GM21447 (cell line): Measurements from ENCODE around the gene MOSPD3.

ENCODE experiments used
- ATAC-seq: cut with Tn5 transposase; IDR thresholded peaks from one replicate; pipeline ENCODE4 v1.9.1; 2021; ENCODE audit not compliant: unreplicated experiment

The MOSPD3 gene

DNA sequence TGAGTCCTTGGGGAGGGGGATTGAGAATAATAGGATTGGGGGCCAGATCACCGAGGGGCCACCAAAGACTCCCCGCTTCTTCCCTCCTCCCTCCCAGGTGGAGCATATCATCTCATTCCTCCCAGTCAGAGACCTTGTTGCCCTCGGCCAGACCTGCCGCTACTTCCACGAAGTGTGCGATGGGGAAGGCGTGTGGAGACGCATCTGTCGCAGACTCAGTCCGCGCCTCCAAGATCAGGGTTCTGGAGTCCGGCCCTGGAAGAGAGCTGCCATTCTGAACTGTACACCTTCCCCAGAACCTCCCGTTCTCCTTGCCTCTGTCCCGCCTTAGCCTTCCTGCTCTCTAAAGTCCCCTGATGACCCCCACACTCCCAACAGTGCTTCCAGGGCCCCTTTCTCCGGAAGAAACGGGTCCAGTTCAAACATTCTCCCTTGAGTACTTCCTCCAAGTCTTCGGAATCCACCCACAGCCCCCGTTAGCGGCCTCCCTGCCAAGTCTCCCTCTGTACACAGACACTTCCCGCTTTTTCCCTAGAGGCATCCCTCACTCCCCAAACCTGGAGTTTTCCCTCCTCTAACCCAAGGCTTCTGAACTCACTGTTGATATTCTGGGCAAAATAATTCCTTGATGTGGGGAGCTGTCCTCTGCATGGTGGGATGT lies 22.1 kb upstream of the MOSPD3 start:
- ATAC-seq: no peak

GRCh38 chr7:100591596-100591995 lies 20.7 kb upstream of the MOSPD3 start:
- ATAC-seq: no peak

DNA sequence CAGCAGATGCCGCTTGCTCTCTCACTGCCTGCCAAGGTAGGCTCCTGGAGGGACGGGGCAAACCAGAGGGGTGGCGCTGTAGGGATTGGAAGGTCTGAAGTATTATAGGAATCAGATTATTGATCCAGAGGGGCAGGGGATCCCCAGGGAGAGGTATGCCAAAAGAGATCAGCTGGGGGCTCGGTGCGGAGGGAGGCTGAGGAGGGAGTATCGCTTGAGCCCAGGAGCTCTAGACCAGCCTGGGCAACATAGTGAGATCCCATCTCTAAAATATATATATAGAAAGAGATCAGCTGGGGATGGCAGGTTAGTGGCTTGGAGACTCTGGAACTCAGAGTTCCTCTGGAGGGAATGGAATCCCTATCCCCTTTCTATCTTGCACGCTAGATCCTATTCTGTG lies 17.2 kb upstream of the MOSPD3 start:
- ATAC-seq: no peak

- no peak for ATAC-seq
These were observed 13.9 kb upstream of the MOSPD3 start for GRCh38 chr7:100598425-100598824.

- no peak for ATAC-seq
These were observed 12.2 kb upstream of the MOSPD3 start for GRCh38 chr7:100599911-100600729.

DNA sequence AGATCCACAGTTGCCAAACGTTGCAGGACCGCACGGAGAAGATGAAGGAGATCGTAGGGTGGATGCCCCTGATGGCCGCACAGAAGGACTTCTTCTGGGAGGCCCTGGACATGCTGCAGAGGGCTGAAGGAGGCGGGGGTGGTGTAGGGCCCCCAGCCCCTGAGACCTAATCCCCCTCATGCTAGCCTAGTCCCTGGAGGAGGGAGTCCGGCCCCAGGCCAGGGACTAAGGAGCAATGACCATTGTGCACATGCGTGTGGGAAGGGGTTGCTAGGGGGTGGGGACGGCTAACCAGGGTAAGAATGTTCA lies 11.7 kb upstream of the MOSPD3 start:
- no peak for ATAC-seq

GRCh38 chr7:100602889-100603725 lies 9.2 kb upstream of the MOSPD3 start:
- no peak for ATAC-seq

DNA sequence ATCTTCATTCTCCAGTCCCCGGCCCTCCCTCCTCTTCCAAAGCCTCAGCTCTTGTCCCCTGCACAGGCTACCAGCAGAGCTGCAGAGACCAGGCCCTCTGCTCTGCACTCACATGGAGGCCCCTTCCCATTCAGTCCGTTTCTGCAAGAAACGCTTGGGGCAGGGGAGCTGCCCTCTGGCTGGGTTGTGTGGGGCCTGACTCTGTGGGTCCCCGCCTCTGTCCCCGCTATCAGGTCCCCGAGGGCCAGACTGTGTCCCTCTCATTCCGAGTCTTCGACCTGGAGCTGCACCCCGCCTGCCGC lies 8.7 kb upstream of the MOSPD3 start:
- ATAC-seq: peak; percentile 14

- ATAC-seq: peak; percentile 64
These were observed 8.0 kb upstream of the MOSPD3 start for GRCh38 chr7:100604028-100604975.

GRCh38 chr7:100604976-100605911 lies 7.1 kb upstream of the MOSPD3 start:
- no peak for ATAC-seq

- no peak for ATAC-seq
These were observed 6.0 kb upstream of the MOSPD3 start for GRCh38 chr7:100606313-100606712.

GRCh38 chr7:100607111-100607510 lies 5.2 kb upstream of the MOSPD3 start:
- no peak for ATAC-seq

DNA sequence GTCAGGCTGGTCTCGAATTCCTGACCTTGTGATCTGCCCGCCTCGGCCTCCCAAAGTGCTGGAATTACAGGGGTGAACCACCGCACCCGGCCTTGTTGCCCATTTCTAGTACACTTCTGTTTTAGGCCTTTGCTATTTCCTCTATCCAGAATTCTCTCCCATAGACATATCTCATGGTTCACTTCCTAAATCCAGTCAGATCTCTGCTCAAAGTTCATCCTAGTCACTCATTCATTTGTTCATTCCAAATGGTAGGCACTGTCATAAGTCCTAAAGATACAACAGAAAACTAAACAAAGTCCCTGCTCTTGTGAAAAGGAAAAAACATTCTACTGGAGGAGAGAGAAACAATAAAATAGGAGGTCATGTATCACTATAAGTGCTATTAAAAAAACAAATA lies 2.4 kb upstream of the MOSPD3 start:
- ATAC-seq: no peak

GRCh38 chr7:100612730-100613390 lies 520 bp downstream of the MOSPD3 start:
- peak; percentile 10 for ATAC-seq

DNA sequence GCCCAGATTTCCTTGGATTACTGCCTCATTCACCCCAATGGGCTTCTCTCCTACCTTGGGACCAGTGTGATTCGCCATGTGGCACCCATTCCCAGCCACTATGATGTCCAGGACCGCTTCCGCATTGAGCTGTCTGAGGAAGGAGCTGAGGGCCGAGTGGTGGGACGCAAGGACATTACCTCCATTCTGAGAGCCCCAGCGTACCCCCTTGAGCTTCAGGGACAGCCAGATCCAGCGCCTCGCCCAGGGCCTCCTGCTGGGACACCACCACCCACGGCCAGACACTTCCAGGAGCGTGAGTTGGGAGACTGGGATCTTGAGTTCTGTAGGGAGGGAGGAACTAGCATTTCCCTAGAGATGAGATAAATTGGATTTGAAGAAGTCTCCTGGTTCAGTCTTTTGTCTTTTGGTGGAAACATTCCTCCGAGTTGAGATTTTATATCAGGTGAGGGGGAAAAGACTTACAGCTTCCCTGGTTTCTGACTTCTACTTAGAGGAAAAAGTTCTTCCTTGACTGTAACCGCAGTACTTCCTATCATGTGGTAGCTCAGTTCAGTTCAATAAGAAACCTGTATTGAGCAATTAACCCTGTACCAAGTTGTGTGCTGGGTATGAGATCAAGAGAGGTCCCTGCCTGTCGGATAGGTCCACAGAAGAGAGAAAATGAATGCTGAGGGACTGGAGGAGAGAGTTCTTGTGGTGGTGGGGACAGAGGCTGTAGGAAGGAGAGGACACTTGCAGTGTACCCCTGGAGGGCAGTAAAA lies 1.3 kb downstream of the MOSPD3 start:
- no peak for ATAC-seq

DNA sequence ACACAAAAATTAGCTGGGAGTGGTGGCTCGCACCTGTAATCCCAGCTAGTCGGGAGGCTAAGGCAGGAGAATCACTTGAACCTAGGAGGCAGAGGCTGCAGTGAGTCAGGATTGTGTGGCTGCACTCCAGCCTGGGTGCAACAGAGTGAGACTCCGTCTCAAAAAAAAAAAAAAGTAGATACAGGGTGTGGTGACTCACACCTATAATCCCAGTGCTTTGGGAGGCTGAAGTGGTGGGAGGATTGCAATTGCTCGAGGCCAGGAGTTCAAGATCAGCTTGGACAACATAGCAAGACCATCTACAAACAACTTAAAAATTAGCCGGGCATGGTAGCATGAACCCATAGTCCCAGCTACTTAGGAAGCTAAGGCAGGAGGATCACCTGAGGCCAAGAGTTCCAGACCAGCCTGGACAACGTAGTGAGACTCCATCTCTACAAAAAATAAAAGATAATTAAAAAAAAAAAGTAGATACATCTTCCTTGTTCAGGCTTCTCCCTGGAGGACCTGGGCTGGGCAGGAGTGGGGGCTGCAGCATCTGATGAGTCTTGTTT lies 2.0 kb downstream of the MOSPD3 start:
- ATAC-seq: no peak

GRCh38 chr7:100620239-100620638 lies 7.9 kb downstream of the MOSPD3 start:
- ATAC-seq: no peak

DNA sequence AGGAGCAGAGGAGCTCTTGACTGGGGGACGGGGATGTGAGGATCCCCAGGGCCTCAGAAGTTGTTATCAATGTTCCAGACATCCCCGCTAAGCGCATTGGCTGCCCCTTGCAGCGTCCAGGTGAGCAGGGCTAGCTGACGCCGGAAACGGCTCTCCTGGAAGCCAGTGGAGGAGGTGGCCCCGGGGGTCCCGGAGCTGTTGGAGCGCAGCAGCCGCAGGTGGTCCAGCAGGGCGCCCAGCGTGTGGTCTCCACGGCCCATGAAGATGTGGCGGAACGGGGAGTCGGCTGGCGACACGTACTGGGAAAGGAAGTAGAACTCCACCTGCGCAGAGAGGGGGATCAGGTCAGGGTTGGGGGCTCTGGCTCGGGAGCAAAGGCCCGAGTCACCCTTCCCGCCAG lies 8.5 kb downstream of the MOSPD3 start:
- ATAC-seq: no peak
